Nephron (organoid): ENCODE results near the gene SMU1.

Experiments used
- H3K27ac Mint-ChIP-seq, 3 experiments: 2 replicates each; pipeline ENCODE4 v1.8.0; 2020; ENCODE audit warnings: mixed read lengths in 3 of 3, mild to moderate bottlenecking in 2 of 3, moderate library complexity in 1 of 3
- H3K27me3 Mint-ChIP-seq: 2 replicates; pipeline ENCODE4 v1.8.0; 2021; ENCODE audit warnings: low read depth, mild to moderate bottlenecking, moderate library complexity, mixed read lengths
- H3K36me3 Mint-ChIP-seq: 2 replicates; pipeline ENCODE4 v1.8.0; 2020; ENCODE audit warnings: low read depth, mixed read lengths
- H3K4me1 Mint-ChIP-seq: 2 replicates; pipeline ENCODE4 v1.8.0; 2020; ENCODE audit warnings: mixed read lengths
- H3K4me3 Mint-ChIP-seq, 3 experiments: 2 replicates each; pipeline ENCODE4 v1.8.0; 2020; ENCODE audit warnings: mild to moderate bottlenecking in 3 of 3, mixed read lengths in 3 of 3, moderate library complexity in 2 of 3
- H3K9me3 Mint-ChIP-seq: 2 replicates; pipeline ENCODE4 v1.8.0; 2020; ENCODE audit warnings: mixed read lengths
- CTCF ChIP-seq, 3 experiments: fragments of 200-600 bp; sonication (generic); IDR thresholded peaks; one replicate each; pipeline ENCODE4 v1.5.0; 2021; ENCODE audit warnings: antibody characterized with exemption in 3 of 3; ENCODE audit not compliant: unreplicated experiment in 3 of 3

Gene SMU1

GRCh38 chr9:33076046-33077004, at the start of gene SMU1:
TSS of gene SMU1 (minus strand) at chr9:33076674. CDS start at chr9:33076608, 66 bp downstream.
- Mint-ChIP-seq H3K4me3 (peak within 1 kb of the TSS; percentile 98 to 99 (median 99)), H3K36me3 (peaks cover 18% of the 10 kb centered on the region), H3K27me3 (no peaks in the 10 kb centered on the region), H3K4me1 (peaks cover 15% of the 10 kb centered on the region), H3K9me3 (no peaks in the 10 kb centered on the region), H3K27ac (peak within 1 kb of the TSS; percentile 95 to 99 (median 99))
- no peak for TF ChIP-seq CTCF (IDR thresholded peaks at IDR 0.05; ENCODE audit: unreplicated experiment in 3 of 3)

- Mint-ChIP-seq H3K36me3 (peaks cover 50% of the 10 kb centered on the region), H3K4me3 (no peak overlapping the region), H3K4me1 (peaks cover 53% of the 10 kb centered on the region), H3K27me3 (no peaks in the 10 kb centered on the region), H3K27ac (peak overlapping the region; percentile 74 to 90 (median 77)), H3K9me3 (no peaks in the 10 kb centered on the region)
- no peak for TF ChIP-seq CTCF (IDR thresholded peaks at IDR 0.05; ENCODE audit: unreplicated experiment in 3 of 3)
These were observed 49.0 kb upstream of the SMU1 start for GRCh38 chr9:33125461-33125860.

- TF ChIP-seq CTCF (IDR thresholded peaks at IDR 0.05; ENCODE audit: unreplicated experiment in 3 of 3): peak in 2 of 3 experiments; percentile 15 to 27
- peak overlapping the region; percentile 74 to 85 (median 77) for H3K27ac Mint-ChIP-seq
- H3K9me3 Mint-ChIP-seq: no peaks in the 10 kb centered on the region
- H3K36me3 Mint-ChIP-seq: peaks cover 49% of the 10 kb centered on the region
- no peaks in the 10 kb centered on the region for H3K27me3 Mint-ChIP-seq
- peak overlapping the region in 1 of 3 experiments; percentile 1 for H3K4me3 Mint-ChIP-seq
- H3K4me1 Mint-ChIP-seq: peaks cover 47% of the 10 kb centered on the region
These were observed 48.4 kb upstream of the SMU1 start for GRCh38 chr9:33124751-33125381.

- TF ChIP-seq CTCF (IDR thresholded peaks at IDR 0.05; ENCODE audit: unreplicated experiment in 3 of 3): no peak
- Mint-ChIP-seq H3K4me3 (no peak overlapping the region), H3K27me3 (no peaks in the 10 kb centered on the region), H3K4me1 (peaks cover 38% of the 10 kb centered on the region), H3K27ac (peak overlapping the region in 1 of 3 experiments; percentile 16), H3K9me3 (no peaks in the 10 kb centered on the region), H3K36me3 (peaks cover 46% of the 10 kb centered on the region)
These were observed 47.6 kb upstream of the SMU1 start for GRCh38 chr9:33124046-33124445.

- TF ChIP-seq CTCF (IDR thresholded peaks at IDR 0.05; ENCODE audit: unreplicated experiment in 3 of 3): no peak
- H3K27ac Mint-ChIP-seq: no peak overlapping the region
- no peaks in the 10 kb centered on the region for H3K9me3 Mint-ChIP-seq
- H3K4me3 Mint-ChIP-seq: no peak overlapping the region
- peaks cover 33% of the 10 kb centered on the region for H3K4me1 Mint-ChIP-seq
- H3K36me3 Mint-ChIP-seq: peaks cover 41% of the 10 kb centered on the region
- no peaks in the 10 kb centered on the region for H3K27me3 Mint-ChIP-seq
These were observed 47.0 kb upstream of the SMU1 start for GRCh38 chr9:33123407-33124031.
